Activated T-helper 1 cell treated with Interleukin-2 at 50 U/mL for 16 hours (primary cell): ENCODE results near the gene GH1.
"Not testable (repeated sequence)": the region's sequence is repeated elsewhere in the genome, so short reads cannot be mapped to it uniquely, and the experiment has no call there.

Source experiments
- DNase-seq: peaks from one replicate; pipeline ENCODE4 v3.0.0-alpha.2; 2020; ENCODE audit warnings: low read depth

The GH1 gene

DNA sequence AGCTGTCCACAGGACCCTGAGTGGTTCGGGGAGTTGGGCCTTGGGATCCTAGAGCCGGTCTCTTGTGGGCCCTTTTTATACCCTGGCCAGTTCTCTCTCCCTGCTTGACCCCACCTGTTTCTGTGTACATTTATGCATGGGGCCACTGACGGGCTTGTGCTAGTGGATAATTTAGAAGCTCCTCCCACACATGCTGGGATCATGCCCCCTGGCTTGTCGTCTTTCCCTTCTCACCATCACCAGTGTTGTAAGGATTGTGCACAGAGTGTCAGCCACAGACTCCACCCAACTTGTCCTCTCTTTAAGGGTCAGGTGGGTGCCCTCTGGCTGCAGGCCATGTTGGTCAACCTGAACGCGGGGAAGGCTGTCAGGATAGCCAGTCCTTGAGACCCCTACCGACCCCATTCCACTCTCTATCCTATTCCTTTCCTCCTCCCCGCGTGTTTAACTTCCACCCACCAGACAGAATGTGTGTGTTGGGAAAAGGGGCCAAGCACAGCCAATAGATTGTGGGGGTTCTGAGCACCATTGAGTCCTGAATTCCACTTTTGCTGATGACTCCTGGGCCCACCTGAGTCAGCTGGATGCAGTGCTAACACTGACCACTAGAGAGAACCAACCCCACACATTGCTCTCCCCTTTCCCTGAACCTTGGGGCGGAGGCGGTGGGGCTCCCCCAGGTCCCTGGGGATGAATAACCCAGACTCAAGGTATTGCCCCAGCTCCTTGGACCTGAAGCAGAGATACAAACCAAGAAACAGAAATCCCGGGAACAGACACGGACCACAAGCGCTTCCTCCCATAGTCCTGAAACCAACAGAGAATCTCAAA lies 21.9 kb downstream of the GH1 start, which contains the start of gene CSH1:
CSH1 (minus strand) TSS at position 51 of the 831 bp plus-strand sequence. CDS start 63 bp downstream, outside the sequence.
- DNase-seq: not testable (repeated sequence)

DNA sequence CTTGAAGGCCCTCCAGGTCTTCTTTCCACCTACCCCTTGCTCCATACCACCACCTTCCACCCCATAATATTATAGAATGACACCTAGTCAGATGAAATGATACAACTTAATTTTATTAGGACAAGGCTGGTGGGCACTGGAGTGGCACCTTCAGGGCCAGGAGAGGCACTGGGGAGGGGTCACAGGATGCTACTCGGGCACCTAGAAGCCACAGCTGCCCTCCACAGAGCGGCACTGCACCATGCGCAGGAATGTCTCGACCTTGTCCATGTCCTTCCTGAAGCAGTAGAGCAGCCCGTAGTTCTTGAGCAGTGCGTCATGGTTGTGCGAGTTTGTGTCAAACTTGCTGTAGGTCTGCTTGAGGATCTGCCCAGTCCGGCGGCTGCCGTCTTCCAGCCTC lies 23.8 kb downstream of the GH1 start:
- DNase-seq: not testable (repeated sequence)

DNA sequence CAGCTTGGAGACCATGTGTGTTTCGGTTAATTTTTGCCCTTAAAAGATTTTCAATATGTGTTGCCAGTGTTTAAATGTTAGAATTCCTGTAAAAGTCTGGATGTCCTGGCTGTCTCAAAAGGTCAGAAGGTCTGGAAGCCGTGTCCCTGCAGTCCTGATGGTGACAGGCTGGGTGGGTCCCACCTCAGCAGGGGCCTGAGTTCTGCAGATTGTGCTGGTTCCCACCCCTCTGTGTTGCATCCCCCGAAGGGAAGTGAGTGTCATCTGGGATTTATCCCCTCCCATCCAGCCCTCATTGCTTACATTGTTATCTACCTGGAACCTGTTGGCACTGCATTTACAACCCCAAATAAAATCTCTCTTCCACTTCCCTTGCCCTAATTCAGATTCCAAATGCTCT lies 24.6 kb downstream of the GH1 start:
- DNase-seq: not testable (repeated sequence)

GRCh38 chr17:63892316-63893037 lies 26.2 kb downstream of the GH1 start:
- DNase-seq: not testable (repeated sequence)

GRCh38 chr17:63889026-63889848 lies 29.4 kb downstream of the GH1 start:
- DNase-seq: not testable (repeated sequence)

- not testable (repeated sequence) for DNase-seq
These were observed 33.5 kb downstream of the GH1 start for GRCh38 chr17:63885119-63885518.

- DNase-seq: not testable (repeated sequence)
These were observed 36.0 kb downstream of the GH1 start for GRCh38 chr17:63882626-63883126.

DNA sequence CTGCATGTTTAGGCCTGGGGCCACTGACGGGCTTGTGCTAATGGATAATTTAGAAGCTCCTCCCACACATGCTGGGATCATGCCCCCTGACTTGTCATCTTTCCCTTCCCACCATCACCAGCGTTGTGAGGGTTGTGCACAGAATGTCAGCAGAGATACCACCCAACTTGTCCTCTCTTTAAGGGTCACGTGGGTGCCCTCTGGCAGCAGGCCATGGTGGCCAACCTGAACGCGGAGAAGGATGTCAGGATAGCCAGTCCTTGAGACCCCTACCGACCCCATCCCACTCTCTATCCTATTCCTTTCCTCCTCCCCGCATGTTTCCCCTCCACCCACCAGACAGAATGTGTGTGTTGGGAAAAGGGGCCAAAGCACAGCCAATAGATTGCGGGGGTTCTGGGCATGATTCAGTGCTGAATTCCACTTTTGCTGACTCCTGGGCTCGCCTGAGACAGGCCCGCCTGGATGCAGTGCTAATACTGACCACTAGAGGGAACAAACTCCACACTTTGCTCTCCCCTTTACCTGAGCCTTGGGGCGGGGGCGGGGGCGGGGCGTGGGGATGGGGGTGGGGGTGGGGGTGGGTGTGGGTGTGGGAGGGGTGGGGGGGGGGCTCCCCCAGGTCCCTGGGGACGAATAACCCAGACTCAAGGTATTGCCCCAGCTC lies 36.6 kb downstream of the GH1 start, which contains the start of gene GH2:
GH2 (minus strand) TSS at position 10 of the 667 bp plus-strand sequence. CDS start 143 bp downstream, outside the sequence.
- DNase-seq: peak; percentile 18

DNA sequence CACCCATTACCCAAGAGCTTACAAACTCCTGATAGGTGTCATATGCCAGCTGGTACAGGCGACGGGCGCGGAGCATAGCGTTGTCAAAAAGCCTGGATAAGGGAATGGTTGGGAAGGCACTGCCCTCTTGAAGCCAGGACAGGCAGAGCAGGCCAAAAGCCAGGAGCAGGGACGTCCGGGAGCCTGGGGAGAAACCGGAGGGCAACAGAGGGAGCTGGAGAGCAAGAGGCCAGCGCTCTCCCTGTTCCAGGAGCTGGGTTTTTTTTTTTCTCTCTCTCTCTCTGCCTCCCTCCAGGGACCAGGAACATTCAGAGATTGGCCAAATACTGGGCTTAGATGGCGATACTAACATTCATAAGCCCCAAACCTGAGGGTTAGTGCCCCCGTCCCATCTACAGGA lies 37.3 kb downstream of the GH1 start:
- not testable (repeated sequence) for DNase-seq

DNA sequence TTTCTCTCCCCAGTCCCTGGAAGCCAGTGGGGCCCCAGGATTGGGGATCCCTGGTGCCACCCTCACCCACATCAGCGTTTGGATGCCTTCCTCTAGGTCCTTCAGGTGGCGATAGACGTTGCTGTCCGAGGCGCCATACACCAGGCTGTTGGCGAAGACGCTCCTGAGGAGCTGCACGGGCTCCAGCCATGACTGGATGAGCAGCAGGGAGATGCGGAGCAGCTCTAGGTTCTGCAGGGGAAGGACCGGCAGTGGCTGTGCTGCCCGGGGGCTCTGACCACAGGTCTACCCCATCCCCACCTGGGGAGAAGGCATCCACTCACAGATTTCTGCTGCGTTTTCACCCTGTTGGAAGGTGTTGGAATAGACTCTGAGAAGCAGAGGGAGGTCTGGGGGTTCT lies 37.9 kb downstream of the GH1 start:
- DNase-seq: no peak

- not testable (repeated sequence) for DNase-seq
These were observed 40.2 kb downstream of the GH1 start for GRCh38 chr17:63878413-63878812.

DNA sequence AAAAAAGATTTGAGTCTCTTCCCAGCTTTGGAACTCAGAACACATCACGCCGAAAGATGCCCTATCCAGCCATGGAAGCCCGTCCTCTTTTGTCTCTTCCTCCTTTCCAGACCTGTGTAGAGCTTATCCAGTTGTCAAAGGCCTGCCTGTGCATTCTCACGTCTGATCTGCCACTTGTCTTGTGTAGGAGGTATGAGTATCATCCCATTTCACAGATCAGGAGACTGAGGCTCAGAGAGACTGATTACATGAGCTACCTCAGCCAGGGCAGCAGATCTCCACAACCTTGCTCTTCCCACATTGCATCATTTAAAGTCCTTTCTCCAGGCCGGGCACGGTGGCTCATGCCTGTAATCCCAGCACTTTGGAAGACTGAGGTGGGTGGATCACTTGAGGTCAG lies 43.9 kb downstream of the GH1 start:
- not testable (repeated sequence) for DNase-seq

DNA sequence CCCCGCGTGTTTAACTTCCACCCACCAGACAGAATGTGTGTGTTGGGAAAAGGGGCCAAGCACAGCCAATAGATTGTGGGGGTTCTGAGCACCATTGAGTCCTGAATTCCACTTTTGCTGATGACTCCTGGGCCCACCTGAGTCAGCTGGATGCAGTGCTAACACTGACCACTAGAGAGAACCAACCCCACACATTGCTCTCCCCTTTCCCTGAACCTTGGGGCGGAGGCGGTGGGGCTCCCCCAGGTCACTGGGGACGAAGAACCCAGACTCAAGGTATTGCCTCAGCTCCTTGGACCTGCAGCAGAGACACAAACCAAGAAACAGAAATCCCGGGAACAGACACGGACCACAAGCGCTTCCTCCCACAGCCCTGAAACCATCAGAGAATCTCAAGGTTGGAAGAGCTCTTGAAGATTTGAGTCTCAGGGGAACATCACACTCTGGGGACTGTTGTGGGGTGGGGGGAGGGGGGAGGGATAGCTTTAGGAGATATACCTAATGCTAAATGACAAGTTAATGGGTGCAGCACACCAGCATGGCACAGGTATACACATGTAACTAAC lies 44.5 kb downstream of the GH1 start:
- DNase-seq: not testable (repeated sequence)

- DNase-seq: not testable (repeated sequence)
These were observed 45.1 kb downstream of the GH1 start, which contains the start of gene CSH2 for GRCh38 chr17:63873577-63873976. Gene CSH2 (minus strand): TSS chr17:63873677. CDS start chr17:63873614, 63 bp downstream.

GRCh38 chr17:63871646-63872365 lies 46.8 kb downstream of the GH1 start:
- not testable (repeated sequence) for DNase-seq

DNA sequence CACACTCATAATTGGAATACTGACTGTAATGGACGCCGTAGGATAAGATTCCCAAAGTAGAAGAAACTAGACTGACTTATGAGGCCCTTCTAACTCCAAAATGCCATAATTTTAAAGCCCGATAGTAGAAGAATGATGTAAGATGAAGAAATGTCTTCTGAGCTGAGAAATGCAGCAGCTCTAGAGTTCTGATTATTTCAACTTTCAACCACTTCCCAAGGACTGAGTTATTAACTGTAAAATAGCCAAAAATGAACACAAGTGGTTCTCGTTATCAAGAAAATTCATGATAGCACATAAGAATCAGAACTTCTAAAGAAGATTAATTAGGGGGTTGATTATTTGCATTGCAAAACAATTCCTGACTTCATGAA lies 48.4 kb downstream of the GH1 start:
- not testable (repeated sequence) for DNase-seq

- not testable (repeated sequence) for DNase-seq
These were observed 48.9 kb downstream of the GH1 start for GRCh38 chr17:63869491-63870291.
